CD4-positive, alpha-beta memory T cell (primary cell): Measurements from ENCODE around the gene SLC22A1. TPM values are rescaled to one million over a fixed set of nuclear protein-coding genes. Genes with fewer than 3 reads are reported as not detected.
A peak's percentile ranks its signal among the peaks of the same experiment; 100 is the strongest.
"Not testable (repeated sequence)": the region's sequence is repeated elsewhere in the genome, so short reads cannot be mapped to it uniquely, and the experiment has no call there.

Source experiments
- CTCF ChIA-PET: fragments of 350-600 bp; sonication (Branson Sonifier 250); formaldehyde crosslinking; loops from one replicate; lab custom pipeline; 2021; ENCODE audit warnings: inconsistent platforms; ENCODE audit not compliant: partially characterized antibody; lab: Charles Lee
- POLR2A ChIA-PET: fragments of 350-600 bp; sonication (Branson Sonifier 250); formaldehyde crosslinking; loops from one replicate; lab custom pipeline; 2021; ENCODE audit not compliant: partially characterized antibody; lab: Charles Lee
- DNase-seq, 5 donors: peaks; one replicate each; pipeline versions ENCODE4 v3.0.0 to v3.0.0-alpha.2; 2020 to 2022; ENCODE audit warnings: mixed read lengths in 1 of 5
- H3K27ac ChIP-seq: one replicate; pipeline ENCODE4 v1.7.0; 2013; ENCODE audit warnings: low read depth, low read length
- H3K27me3 ChIP-seq: 2 replicates; pipeline ENCODE4 v1.7.0; 2013; ENCODE audit warnings: mild to moderate bottlenecking, low read length, moderate library complexity; ENCODE audit not compliant: insufficient read depth
- H3K36me3 ChIP-seq: 2 replicates; pipeline ENCODE4 v1.7.0; 2013; ENCODE audit warnings: mild to moderate bottlenecking, low read length, moderate library complexity; ENCODE audit not compliant: insufficient read depth
- H3K4me1 ChIP-seq: 2 replicates; pipeline ENCODE4 v1.7.0; 2013; ENCODE audit warnings: mild to moderate bottlenecking, low read length, moderate library complexity; ENCODE audit not compliant: insufficient read depth
- H3K4me3 ChIP-seq, 2 donors: one replicate each; pipeline ENCODE4 v1.7.0; 2013; ENCODE audit warnings: low read length in 2 of 2, mild to moderate bottlenecking in 1 of 2
- H3K9me3 ChIP-seq, 2 donors: one replicate each; pipeline ENCODE4 v1.7.0; 2013; ENCODE audit warnings: low read length in 2 of 2, control low read depth in 1 of 2; ENCODE audit not compliant: control insufficient read depth in 1 of 2
- H3K27ac Mint-ChIP-seq, 7 donors: one replicate each; pipeline ENCODE4 v1.8.0; 2020 to 2021; ENCODE audit warnings: mixed read lengths in 7 of 7, mild to moderate bottlenecking in 6 of 7, inconsistent platforms in 3 of 7, moderate library complexity in 3 of 7
- H3K27me3 Mint-ChIP-seq, 2 donors: one replicate each; pipeline ENCODE4 v1.8.0; 2020 to 2021; ENCODE audit warnings: mixed read lengths in 2 of 2
- H3K36me3 Mint-ChIP-seq, 2 donors: one replicate each; pipeline ENCODE4 v1.8.0; 2020 to 2021; ENCODE audit warnings: mixed read lengths in 2 of 2, inconsistent platforms in 1 of 2, mild to moderate bottlenecking in 1 of 2
- H3K4me1 Mint-ChIP-seq, 4 donors: one replicate each; pipeline ENCODE4 v1.8.0; 2020 to 2021; ENCODE audit warnings: mixed read lengths in 4 of 4, mild to moderate bottlenecking in 1 of 4
- H3K4me3 Mint-ChIP-seq, 8 donors: one replicate each; pipeline ENCODE4 v1.8.0; 2020 to 2021; ENCODE audit warnings: mixed read lengths in 8 of 8, mild to moderate bottlenecking in 7 of 8, moderate library complexity in 6 of 8, inconsistent platforms in 3 of 8
- H3K9me3 Mint-ChIP-seq, 8 donors: one replicate each; pipeline ENCODE4 v1.8.0; 2020 to 2021; ENCODE audit warnings: mixed read lengths in 8 of 8, mild to moderate bottlenecking in 5 of 8, inconsistent platforms in 3 of 8, moderate library complexity in 1 of 8
- intact Hi-C: fragments of 100-400 bp; cut with micrococcal nuclease; formaldehyde crosslinking; loops from one replicate; pipeline ENCODE4 v1.15.1; 2023
- polyA plus RNA-seq, 2 donors: library from polyadenylated mRNA; unstranded; fragments of 300-500 nt; fragmentation: Illumina TruSeq; gene quantifications; one replicate each; pipeline ENCODE4 v1.2.3, GENCODE V29; 2021
- total RNA-seq, 2 experiments: library from RNA; stranded (reverse); gene quantifications; one replicate each; pipeline ENCODE4 v1.2.3, GENCODE V29; 2021

The SLC22A1 gene
- total and polyA plus RNA-seq, 4 experiments from 2014 or later: 0.11 to 1.00 (median 0.93) TPM; not detected in 1

- POLR2A ChIA-PET: no interaction called here
- no peak for DNase-seq
- no peaks in the 10 kb centered on the region for H3K4me1 ChIP-seq
- CTCF ChIA-PET: interaction anchor here (1.3 kb wide), 1 partner anchor 293 kb away, joined by 3 read pairs; no protein-coding TSS in a partner anchor
- peaks cover 0 to 10% (median 4%) of the 10 kb centered on the region in 8 donors for H3K9me3 Mint-ChIP-seq
- H3K9me3 ChIP-seq: no peaks in the 10 kb centered on the region
- H3K4me1 Mint-ChIP-seq: no peaks in the 10 kb centered on the region
- no peak overlapping the region for H3K4me3 ChIP-seq
- intact Hi-C loops: no loop called here
- no peak overlapping the region for H3K27ac Mint-ChIP-seq
- peaks cover 0 to 4% of the 10 kb centered on the region in 2 donors for H3K27me3 Mint-ChIP-seq
- H3K27me3 ChIP-seq: no peaks in the 10 kb centered on the region
- H3K36me3 ChIP-seq: no peaks in the 10 kb centered on the region
- no peak overlapping the region for H3K27ac ChIP-seq
- H3K4me3 Mint-ChIP-seq: no peak overlapping the region
- H3K36me3 Mint-ChIP-seq: peaks cover 0 to 4% of the 10 kb centered on the region in 2 donors
Observed at GRCh38 chr6:160162030-160162566, 40.5 kb downstream of the SLC22A1 start.

GRCh38 chr6:160163425-160163824 is 41.8 kb downstream of the SLC22A1 start:
- intact Hi-C loops: no loop called here
- CTCF ChIA-PET: interaction anchor here (1.3 kb wide), 1 partner anchor 292 kb away, joined by 3 read pairs; no protein-coding TSS in a partner anchor
- H3K27me3 ChIP-seq: no peaks in the 10 kb centered on the region
- Mint-ChIP-seq H3K36me3 (no peaks in the 10 kb centered on the region), H3K4me1 (no peaks in the 10 kb centered on the region), H3K4me3 (no peak overlapping the region), H3K27me3 (peaks cover 0 to 4% of the 10 kb centered on the region in 2 donors), H3K27ac (no peak overlapping the region), H3K9me3 (peaks cover 0 to 10% (median 4%) of the 10 kb centered on the region in 8 donors)
- H3K27ac ChIP-seq: no peak overlapping the region
- H3K36me3 ChIP-seq: no peaks in the 10 kb centered on the region
- H3K4me3 ChIP-seq: no peak overlapping the region
- H3K4me1 ChIP-seq: no peaks in the 10 kb centered on the region
- DNase-seq: no peak
- H3K9me3 ChIP-seq: no peaks in the 10 kb centered on the region
- POLR2A ChIA-PET: no interaction called here

GRCh38 chr6:160163912-160164311 is 42.3 kb downstream of the SLC22A1 start:
- no peak for DNase-seq
- Mint-ChIP-seq H3K27ac (no peak overlapping the region), H3K4me3 (no peak overlapping the region), H3K27me3 (peaks cover 0 to 4% of the 10 kb centered on the region in 2 donors), H3K9me3 (peaks cover 0 to 10% (median 4%) of the 10 kb centered on the region in 8 donors), H3K36me3 (no peaks in the 10 kb centered on the region), H3K4me1 (no peaks in the 10 kb centered on the region)
- intact Hi-C loops: no loop called here
- CTCF ChIA-PET: no interaction called here
- Histone ChIP-seq H3K9me3 (no peaks in the 10 kb centered on the region), H3K27me3 (no peaks in the 10 kb centered on the region), H3K4me1 (no peaks in the 10 kb centered on the region), H3K4me3 (no peak overlapping the region), H3K27ac (no peak overlapping the region), H3K36me3 (no peaks in the 10 kb centered on the region)
- POLR2A ChIA-PET: no interaction called here

DNA sequence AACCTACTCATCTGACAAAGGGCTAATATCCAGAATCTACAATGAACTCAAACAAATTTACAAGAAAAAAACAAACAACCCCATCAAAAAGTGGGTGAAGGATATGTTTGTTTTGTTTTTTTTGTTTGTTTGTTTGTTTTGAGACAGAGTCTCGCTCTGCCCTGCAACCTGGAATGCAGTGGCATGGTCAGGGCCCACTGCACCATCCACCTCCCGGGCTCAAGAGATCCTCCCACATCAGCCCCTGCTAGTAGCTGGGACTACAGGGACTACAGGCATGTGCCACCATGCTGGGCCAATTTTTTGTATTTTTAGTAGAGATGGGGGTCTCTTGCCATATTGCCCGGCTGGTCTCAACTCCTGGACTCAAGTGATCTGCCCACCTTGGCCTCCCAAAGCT is 44.3 kb downstream of the SLC22A1 start:
- H3K4me3 ChIP-seq, H3K4me1 ChIP-seq, DNase-seq, intact Hi-C loops, H3K27me3 ChIP-seq, H3K36me3 Mint-ChIP-seq, H3K9me3 ChIP-seq, H3K4me1 Mint-ChIP-seq, H3K27ac Mint-ChIP-seq, H3K4me3 Mint-ChIP-seq, H3K27ac ChIP-seq, CTCF ChIA-PET, H3K27me3 Mint-ChIP-seq, POLR2A ChIA-PET, H3K36me3 ChIP-seq: not testable (repeated sequence)
- H3K9me3 Mint-ChIP-seq: peaks cover 0 to 10% (median 4%) of the 10 kb centered on the region in 8 donors

DNA sequence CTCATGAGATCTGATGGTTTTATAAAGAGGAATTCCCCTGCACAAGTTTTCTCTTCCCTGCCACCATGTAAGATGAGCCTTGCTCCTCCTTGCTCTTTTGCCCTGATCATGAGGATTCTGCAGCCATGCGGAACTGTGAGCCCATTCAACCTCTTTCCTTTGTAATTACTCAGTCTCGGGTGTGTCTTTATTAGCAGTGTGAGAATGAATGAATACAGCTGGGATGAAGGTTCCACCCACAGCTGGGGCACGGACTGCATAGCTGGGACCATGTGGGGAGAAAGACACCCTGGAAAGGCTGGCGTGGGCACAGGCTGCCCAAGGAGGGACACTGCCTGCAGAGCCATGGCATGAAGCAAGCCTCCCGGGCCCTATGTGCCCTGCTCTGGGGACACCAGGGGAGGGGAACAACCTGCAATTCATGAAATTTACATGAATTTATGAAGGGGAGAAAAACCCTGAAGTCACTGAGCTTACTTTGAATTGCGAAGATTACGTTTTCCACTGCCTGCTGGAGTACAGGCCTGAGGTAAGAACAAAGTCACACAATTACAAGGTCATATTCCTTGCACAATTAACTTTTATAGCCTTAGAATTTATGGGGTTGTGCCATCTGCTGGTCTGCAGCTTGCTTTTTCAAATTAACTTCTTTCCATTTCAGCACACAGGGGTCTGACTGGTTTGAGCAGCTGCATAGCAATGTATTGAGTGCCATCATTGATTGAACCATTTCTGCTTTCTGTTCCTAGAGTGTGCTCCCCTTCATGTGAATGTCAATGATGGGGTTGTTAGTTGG is 46.2 kb downstream of the SLC22A1 start:
- Mint-ChIP-seq H3K27ac (peak overlapping the region in 1 of 7 donors; percentile 10), H3K36me3 (no peaks in the 10 kb centered on the region), H3K4me1 (no peaks in the 10 kb centered on the region), H3K4me3 (no peak overlapping the region), H3K9me3 (peaks cover 0 to 10% (median 4%) of the 10 kb centered on the region in 8 donors), H3K27me3 (peaks cover 9 to 11% of the 10 kb centered on the region in 2 donors)
- Histone ChIP-seq H3K27me3 (peaks cover 3% of the 10 kb centered on the region), H3K27ac (no peak overlapping the region), H3K4me3 (no peak overlapping the region), H3K4me1 (no peaks in the 10 kb centered on the region), H3K36me3 (no peaks in the 10 kb centered on the region), H3K9me3 (no peaks in the 10 kb centered on the region)
- ChIA-PET POLR2A (no interaction called here), CTCF (no interaction called here)
- intact Hi-C loops: no loop called here
- DNase-seq: no peak

- CTCF ChIA-PET: no interaction called here
- peaks cover 10 to 12% of the 10 kb centered on the region in 2 donors for H3K27me3 Mint-ChIP-seq
- no peak overlapping the region for H3K27ac Mint-ChIP-seq
- no peaks in the 10 kb centered on the region for H3K36me3 Mint-ChIP-seq
- Histone ChIP-seq H3K4me3 (no peak overlapping the region), H3K27ac (no peak overlapping the region), H3K4me1 (no peaks in the 10 kb centered on the region), H3K36me3 (no peaks in the 10 kb centered on the region), H3K9me3 (no peaks in the 10 kb centered on the region), H3K27me3 (peaks cover 3% of the 10 kb centered on the region)
- peaks cover 0 to 8% (median 3%) of the 10 kb centered on the region in 8 donors for H3K9me3 Mint-ChIP-seq
- intact Hi-C loops: no loop called here
- no peak for DNase-seq
- POLR2A ChIA-PET: no interaction called here
- no peaks in the 10 kb centered on the region for H3K4me1 Mint-ChIP-seq
- no peak overlapping the region for H3K4me3 Mint-ChIP-seq
Observed at GRCh38 chr6:160170018-160170680, 48.5 kb downstream of the SLC22A1 start.

GRCh38 chr6:160172704-160173103 is 51.1 kb downstream of the SLC22A1 start:
- Mint-ChIP-seq H3K4me1 (no peaks in the 10 kb centered on the region), H3K9me3 (peaks cover 0 to 3% (median 0%) of the 10 kb centered on the region in 8 donors), H3K27me3 (peaks cover 12 to 16% of the 10 kb centered on the region in 2 donors), H3K27ac (no peak overlapping the region), H3K4me3 (no peak overlapping the region), H3K36me3 (no peaks in the 10 kb centered on the region)
- no peak overlapping the region for H3K27ac ChIP-seq
- intact Hi-C loops: no loop called here
- H3K27me3 ChIP-seq: peaks cover 3% of the 10 kb centered on the region
- ChIA-PET POLR2A (no interaction called here), CTCF (no interaction called here)
- H3K9me3 ChIP-seq: no peaks in the 10 kb centered on the region
- no peak for DNase-seq
- no peaks in the 10 kb centered on the region for H3K36me3 ChIP-seq
- no peak overlapping the region for H3K4me3 ChIP-seq
- no peaks in the 10 kb centered on the region for H3K4me1 ChIP-seq
